GM23338 (cell line): ENCODE results near the gene INPP4A. TPM values are rescaled to one million over a fixed set of nuclear protein-coding genes. Genes with fewer than 3 reads are reported as not detected.

Source experiments
- ATAC-seq: fragments of 200-7000 bp; cut with Tn5 transposase; 3 replicates; pipeline ENCODE4 v1.9.1; 2020
- DNase-seq: peaks from one replicate; pipeline ENCODE4 v3.0.0-alpha.2; 2015; ENCODE audit warnings: low spot score
- H2AFZ ChIP-seq: fragments of 200-600 bp; sonication (generic); 2 replicates; pipeline ENCODE4 v1.8.0; 2016; ENCODE audit warnings: antibody characterized with exemption, mild to moderate bottlenecking, moderate library complexity
- H3F3A ChIP-seq: fragments of 200-600 bp; sonication (generic); replicated peaks from 2 replicates; pipeline ENCODE4 v1.8.0; 2017; ENCODE audit warnings: antibody characterized with exemption, mixed run types, low read depth
- H3K27ac ChIP-seq: fragments of 200-600 bp; sonication (generic); 2 replicates; pipeline ENCODE4 v1.6.1; 2016; ENCODE audit warnings: low read depth
- H3K27me3 ChIP-seq: fragments of 200-600 bp; sonication (generic); 2 replicates; pipeline ENCODE4 v1.8.0; 2016; ENCODE audit warnings: mild to moderate bottlenecking, mixed run types, moderate library complexity; ENCODE audit not compliant: insufficient read depth
- H3K36me3 ChIP-seq: fragments of 200-600 bp; sonication (generic); 2 replicates; pipeline ENCODE4 v1.8.0; 2016; ENCODE audit warnings: mild to moderate bottlenecking; ENCODE audit not compliant: insufficient read depth
- H3K4me1 ChIP-seq: fragments of 200-600 bp; sonication (generic); 2 replicates; pipeline ENCODE4 v1.8.0; 2016; ENCODE audit warnings: mild to moderate bottlenecking, moderate library complexity; ENCODE audit not compliant: insufficient read depth
- H3K4me2 ChIP-seq: fragments of 200-600 bp; sonication (generic); 2 replicates; pipeline ENCODE4 v1.7.1; 2017; ENCODE audit warnings: mixed run types
- H3K4me3 ChIP-seq: fragments of 200-600 bp; sonication (generic); 2 replicates; pipeline ENCODE4 v1.6.1; 2016; ENCODE audit warnings: mixed run types
- H3K79me2 ChIP-seq: fragments of 200-600 bp; sonication (generic); replicated peaks from 2 replicates; pipeline ENCODE4 v1.8.0; 2017; ENCODE audit warnings: mild to moderate bottlenecking; ENCODE audit not compliant: insufficient read depth
- H3K9me2 ChIP-seq: fragments of 200-600 bp; sonication (generic); 2 replicates; pipeline ENCODE4 v1.8.0; 2017; ENCODE audit not compliant: insufficient read depth
- H4K20me1 ChIP-seq: fragments of 200-600 bp; sonication (generic); replicated peaks from 2 replicates; pipeline ENCODE4 v1.8.0; 2017; ENCODE audit warnings: mild to moderate bottlenecking; ENCODE audit not compliant: insufficient read depth
- H3K27ac Mint-ChIP-seq: 2 replicates; pipeline ENCODE4 v1.8.0; 2020; ENCODE audit warnings: inconsistent platforms, mild to moderate bottlenecking, moderate library complexity, mixed read lengths
- H3K27me3 Mint-ChIP-seq: 3 replicates; pipeline ENCODE4 v1.8.0; 2022; ENCODE audit warnings: low read depth, mild to moderate bottlenecking, moderate library complexity, mixed read lengths, inconsistent platforms; ENCODE audit not compliant: insufficient read depth, poor library complexity
- H3K36me3 Mint-ChIP-seq: 3 replicates; pipeline ENCODE4 v1.8.0; 2021; ENCODE audit warnings: low read depth, mild to moderate bottlenecking, inconsistent platforms, moderate library complexity, mixed read lengths
- H3K4me1 Mint-ChIP-seq: 3 replicates; pipeline ENCODE4 v1.8.0; 2020; ENCODE audit warnings: mild to moderate bottlenecking, inconsistent platforms, mixed read lengths
- H3K4me3 Mint-ChIP-seq: 3 replicates; pipeline ENCODE4 v1.8.0; 2021; ENCODE audit warnings: moderate library complexity, mild to moderate bottlenecking, inconsistent platforms, mixed read lengths
- H3K9me3 Mint-ChIP-seq: 3 replicates; pipeline ENCODE4 v1.8.0; 2020; ENCODE audit warnings: moderate library complexity, mild to moderate bottlenecking, inconsistent platforms, mixed read lengths
- EZH2 ChIP-seq: fragments of 200-600 bp; sonication (generic); IDR thresholded peaks from one replicate; pipeline ENCODE4 v1.8.0; 2017; ENCODE audit warnings: antibody characterized with exemption, mild to moderate bottlenecking, low read depth; ENCODE audit not compliant: unreplicated experiment
- EZH2phosphoT487 ChIP-seq: fragments of 200-600 bp; sonication (generic); IDR thresholded peaks from one replicate; pipeline ENCODE4 v1.8.1; 2018; ENCODE audit warnings: antibody characterized with exemption; ENCODE audit not compliant: unreplicated experiment
- JUNB ChIP-seq: IDR thresholded peaks from one replicate; pipeline ENCODE4 v1.6.1; 2016; ENCODE audit warnings: antibody characterized with exemption; ENCODE audit not compliant: unreplicated experiment
- NANOG ChIP-seq: IDR thresholded peaks from 2 replicates; pipeline ENCODE4 v1.6.1; 2016; ENCODE audit warnings: antibody characterized with exemption, borderline replicate concordance
- POLR2AphosphoS5 ChIP-seq: IDR thresholded peaks from 2 replicates; pipeline ENCODE4 v1.6.1; 2016; ENCODE audit warnings: antibody characterized with exemption, low read depth
- STAT1 ChIP-seq: IDR thresholded peaks from one replicate; pipeline ENCODE4 v1.6.1; 2016; ENCODE audit warnings: antibody characterized with exemption; ENCODE audit not compliant: unreplicated experiment
- ZNF114 ChIP-seq: fragments of 250-450 bp; sonication (Bioruptor Pico); IDR thresholded peaks from 2 replicates; pipeline ENCODE4 v1.5.0; 2020; ENCODE audit warnings: mild to moderate bottlenecking, moderate library complexity
- polyA plus RNA-seq: library from polyadenylated mRNA; unstranded; fragments of >200 nt; fragmentation: Nextera tagmentation; extraction: Ambion mirVana; gene quantifications from 2 replicates; pipeline ENCODE4 v1.2.1, GENCODE V29; 2016
- total RNA-seq: library from RNA; depleted of rRNA; stranded (reverse); fragments of >200 nt; shearing (Covaris generic); gene quantifications from 2 replicates; pipeline ENCODE4 v1.2.3, GENCODE V29; 2014
- TF ChIP-seq, protein P1 (sequence below): IDR thresholded peaks from one replicate; pipeline ENCODE4 v1.6.1; 2018; ENCODE audit warnings: antibody characterized with exemption; ENCODE audit not compliant: unreplicated experiment
- TF ChIP-seq, protein P2 (sequence below): IDR thresholded peaks from 2 replicates; pipeline ENCODE4 v1.6.1; 2016; ENCODE audit warnings: antibody characterized with exemption

Gene INPP4A
- total and polyA plus RNA-seq, 2 experiments from 2014 or later, result 8.5 to 36.9 TPM

GRCh38 chr2:98637401-98638147, 192.9 kb downstream of the INPP4A start (continued):
- TF ChIP-seq NANOG (no peak), ZNF114 (CRISPR knock-in tag) (no peak), STAT1 (no peak), POLR2AphosphoS5 (no peak), JUNB (no peak)
- TF ChIP-seq, protein P1, sequence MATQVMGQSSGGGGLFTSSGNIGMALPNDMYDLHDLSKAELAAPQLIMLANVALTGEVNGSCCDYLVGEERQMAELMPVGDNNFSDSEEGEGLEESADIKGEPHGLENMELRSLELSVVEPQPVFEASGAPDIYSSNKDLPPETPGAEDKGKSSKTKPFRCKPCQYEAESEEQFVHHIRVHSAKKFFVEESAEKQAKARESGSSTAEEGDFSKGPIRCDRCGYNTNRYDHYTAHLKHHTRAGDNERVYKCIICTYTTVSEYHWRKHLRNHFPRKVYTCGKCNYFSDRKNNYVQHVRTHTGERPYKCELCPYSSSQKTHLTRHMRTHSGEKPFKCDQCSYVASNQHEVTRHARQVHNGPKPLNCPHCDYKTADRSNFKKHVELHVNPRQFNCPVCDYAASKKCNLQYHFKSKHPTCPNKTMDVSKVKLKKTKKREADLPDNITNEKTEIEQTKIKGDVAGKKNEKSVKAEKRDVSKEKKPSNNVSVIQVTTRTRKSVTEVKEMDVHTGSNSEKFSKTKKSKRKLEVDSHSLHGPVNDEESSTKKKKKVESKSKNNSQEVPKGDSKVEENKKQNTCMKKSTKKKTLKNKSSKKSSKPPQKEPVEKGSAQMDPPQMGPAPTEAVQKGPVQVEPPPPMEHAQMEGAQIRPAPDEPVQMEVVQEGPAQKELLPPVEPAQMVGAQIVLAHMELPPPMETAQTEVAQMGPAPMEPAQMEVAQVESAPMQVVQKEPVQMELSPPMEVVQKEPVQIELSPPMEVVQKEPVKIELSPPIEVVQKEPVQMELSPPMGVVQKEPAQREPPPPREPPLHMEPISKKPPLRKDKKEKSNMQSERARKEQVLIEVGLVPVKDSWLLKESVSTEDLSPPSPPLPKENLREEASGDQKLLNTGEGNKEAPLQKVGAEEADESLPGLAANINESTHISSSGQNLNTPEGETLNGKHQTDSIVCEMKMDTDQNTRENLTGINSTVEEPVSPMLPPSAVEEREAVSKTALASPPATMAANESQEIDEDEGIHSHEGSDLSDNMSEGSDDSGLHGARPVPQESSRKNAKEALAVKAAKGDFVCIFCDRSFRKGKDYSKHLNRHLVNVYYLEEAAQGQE, result no peak

- Mint-ChIP-seq H3K4me3 (no peak overlapping the region), H3K27me3 (no peaks in the 10 kb centered on the region), H3K36me3 (no peaks in the 10 kb centered on the region), H3K4me1 (peaks cover 19% of the 10 kb centered on the region), H3K9me3 (no peaks in the 10 kb centered on the region), H3K27ac (no peak overlapping the region)
- no peaks in the 10 kb centered on the region for H3K9me2 ChIP-seq
- H3K27me3 ChIP-seq, result no peaks in the 10 kb centered on the region
- H4K20me1 ChIP-seq, result no peaks in the 10 kb centered on the region
- no peak overlapping the region for H3K4me3 ChIP-seq
- H3K27ac ChIP-seq, result no peak overlapping the region
- no peaks in the 10 kb centered on the region for H3F3A ChIP-seq
- no peak for ATAC-seq
- no peaks in the 10 kb centered on the region for H3K36me3 ChIP-seq
- H3K79me2 ChIP-seq, result no peaks in the 10 kb centered on the region
- H2AFZ ChIP-seq, result no peak overlapping the region
- H3K4me2 ChIP-seq, result no peak overlapping the region; the same call in 1 of the 2 replicates
- no peak for DNase-seq
- H3K4me1 ChIP-seq, result peaks cover 16% of the 10 kb centered on the region
- TF ChIP-seq EZH2 (no peak), STAT1 (no peak), JUNB (no peak), EZH2phosphoT487 (no peak), ZNF114 (CRISPR knock-in tag) (no peak), POLR2AphosphoS5 (no peak)
- TF ChIP-seq, protein P2, sequence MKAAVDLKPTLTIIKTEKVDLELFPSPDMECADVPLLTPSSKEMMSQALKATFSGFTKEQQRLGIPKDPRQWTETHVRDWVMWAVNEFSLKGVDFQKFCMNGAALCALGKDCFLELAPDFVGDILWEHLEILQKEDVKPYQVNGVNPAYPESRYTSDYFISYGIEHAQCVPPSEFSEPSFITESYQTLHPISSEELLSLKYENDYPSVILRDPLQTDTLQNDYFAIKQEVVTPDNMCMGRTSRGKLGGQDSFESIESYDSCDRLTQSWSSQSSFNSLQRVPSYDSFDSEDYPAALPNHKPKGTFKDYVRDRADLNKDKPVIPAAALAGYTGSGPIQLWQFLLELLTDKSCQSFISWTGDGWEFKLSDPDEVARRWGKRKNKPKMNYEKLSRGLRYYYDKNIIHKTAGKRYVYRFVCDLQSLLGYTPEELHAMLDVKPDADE, result no peak
- TF ChIP-seq, protein P1, result no peak
Measured at GRCh38 chr2:98643496-98644100, 198.9 kb downstream of the INPP4A start.
